CD14-positive monocyte (primary cell): ENCODE results near the gene GPC1. TPM values are rescaled to one million over a fixed set of nuclear protein-coding genes. Genes with fewer than 3 reads are reported as not detected.

Experiments used
- DNase-seq, 3 donors: peaks; one replicate each; pipeline ENCODE4 v3.0.0-alpha.2; 2011 to 2022
- H2AFZ ChIP-seq: 2 replicates; pipeline ENCODE4 v1.6.0; 2012; ENCODE audit warnings: mild to moderate bottlenecking, low read depth, low read length, inconsistent platforms; ENCODE audit not compliant: insufficient read depth, poor library complexity, severe bottlenecking
- H3K27ac ChIP-seq, 2 donors: 1 replicate in 1 of 2; 2 replicates in 1 of 2; pipeline ENCODE4 v1.5.1; 2012 to 2013; ENCODE audit warnings: low read length in 2 of 2, control low read depth in 1 of 2, inconsistent platforms in 1 of 2, low read depth in 1 of 2, mild to moderate bottlenecking in 1 of 2
- H3K27me3 ChIP-seq, 2 donors: one replicate each; pipeline versions ENCODE4 v1.6.0 to v1.6.1; 2011 to 2013; ENCODE audit warnings: low read length in 2 of 2; ENCODE audit not compliant: control insufficient read depth in 2 of 2, insufficient read depth in 2 of 2
- H3K36me3 ChIP-seq, 2 donors: replicated peaks in 1 of 2; 1 replicate in 1 of 2; 2 replicates in 1 of 2; pipeline versions ENCODE4 v1.5.1 to v1.6.1; 2012 to 2013; ENCODE audit warnings: low read length in 2 of 2, control low read depth in 1 of 2, inconsistent platforms in 1 of 2, mild to moderate bottlenecking in 1 of 2; ENCODE audit not compliant: insufficient read depth in 2 of 2, control insufficient read depth in 1 of 2
- H3K4me1 ChIP-seq, 2 donors: 1 replicate in 1 of 2; 2 replicates in 1 of 2; pipeline versions ENCODE4 v1.5.1 to v1.6.1; 2012 to 2013; ENCODE audit warnings: low read length in 2 of 2, control low read depth in 1 of 2, inconsistent platforms in 1 of 2, mild to moderate bottlenecking in 1 of 2, moderate library complexity in 1 of 2; ENCODE audit not compliant: insufficient read depth in 2 of 2, control insufficient read depth in 1 of 2
- H3K4me2 ChIP-seq: replicated peaks from 2 replicates; pipeline ENCODE3; 2012; ENCODE audit warnings: low read length, moderate library complexity, mild to moderate bottlenecking; ENCODE audit not compliant: poor library complexity, severe bottlenecking; ENCODE audit errors: extremely low read depth
- H3K4me3 ChIP-seq, 3 experiments: fragments of 200-600 bp in 1 of 3; sonication (generic) in 1 of 3; replicated peaks in 1 of 3; 1 replicate in 2 of 3; 2 replicates in 1 of 3; pipeline ENCODE4 v1.5.1; 2011 to 2013; ENCODE audit warnings: low read length in 3 of 3, mild to moderate bottlenecking in 3 of 3, control low read depth in 2 of 3, low read depth in 2 of 3, inconsistent platforms in 1 of 3, moderate library complexity in 1 of 3
- H3K79me2 ChIP-seq: 2 replicates; pipeline ENCODE4 v1.6.0; 2012; ENCODE audit warnings: mild to moderate bottlenecking, control low read depth, inconsistent platforms, low read length, moderate library complexity; ENCODE audit not compliant: insufficient read depth
- H3K9ac ChIP-seq: 2 replicates; pipeline ENCODE4 v1.6.0; 2017; ENCODE audit warnings: low read length, mild to moderate bottlenecking; ENCODE audit not compliant: insufficient read depth, poor library complexity, severe bottlenecking
- H3K9me3 ChIP-seq, 2 donors: replicated peaks in 1 of 2; 1 replicate in 1 of 2; 2 replicates in 1 of 2; pipeline versions ENCODE4 v1.5.1 to v1.6.1; 2012 to 2013; ENCODE audit warnings: low read length in 2 of 2, control low read depth in 1 of 2; ENCODE audit not compliant: control insufficient read depth in 1 of 2, insufficient read depth in 1 of 2
- H4K20me1 ChIP-seq: 2 replicates; pipeline ENCODE4 v1.6.0; 2012; ENCODE audit warnings: mild to moderate bottlenecking, low read length, control low read depth, moderate library complexity; ENCODE audit not compliant: insufficient read depth
- H3K27ac Mint-ChIP-seq, 7 donors: one replicate each; pipeline ENCODE4 v1.8.0; 2020; ENCODE audit warnings: mild to moderate bottlenecking in 7 of 7, mixed read lengths in 7 of 7, moderate library complexity in 6 of 7, inconsistent platforms in 2 of 7
- H3K27me3 Mint-ChIP-seq, 3 donors: one replicate each; pipeline ENCODE4 v1.8.0; 2021 to 2022; ENCODE audit warnings: low read depth in 3 of 3, mild to moderate bottlenecking in 3 of 3, mixed read lengths in 3 of 3, moderate library complexity in 3 of 3, inconsistent platforms in 1 of 3
- H3K36me3 Mint-ChIP-seq, 2 donors: one replicate each; pipeline ENCODE4 v1.8.0; 2020; ENCODE audit warnings: mixed read lengths in 2 of 2, inconsistent platforms in 1 of 2, mild to moderate bottlenecking in 1 of 2
- H3K4me1 Mint-ChIP-seq: one replicate; pipeline ENCODE4 v1.8.0; 2020; ENCODE audit warnings: mild to moderate bottlenecking, mixed read lengths
- H3K4me3 Mint-ChIP-seq, 2 donors: one replicate each; pipeline ENCODE4 v1.8.0; 2020; ENCODE audit warnings: mild to moderate bottlenecking in 2 of 2, mixed read lengths in 2 of 2, moderate library complexity in 1 of 2
- H3K9me3 Mint-ChIP-seq, 7 donors: one replicate each; pipeline ENCODE4 v1.8.0; 2020 to 2022; ENCODE audit warnings: mixed read lengths in 7 of 7, mild to moderate bottlenecking in 6 of 7, moderate library complexity in 6 of 7, inconsistent platforms in 2 of 7
- CTCF ChIP-seq: fragments of 200-600 bp; IDR thresholded peaks from one replicate; pipeline ENCODE4 v1.8.0; 2022; ENCODE audit warnings: antibody characterized with exemption, mild to moderate bottlenecking
- WGBS: methylation state at CpG from one replicate; pipeline ENCODE4 v1.1.5; 2013; ENCODE audit warnings: missing lambda C conversion rate; ENCODE audit not compliant: insufficient coverage; 5-methylcytosine and 5-hydroxymethylcytosine counted together
- intact Hi-C, 2 donors: fragments of 100-400 bp; cut with micrococcal nuclease; formaldehyde crosslinking; loops; one replicate each; pipeline versions ENCODE4 v1.15.0 to v1.15.1; 2023
- polyA plus RNA-seq, 3 donors: library from polyadenylated mRNA; depleted of rRNA in 1 of 3; unstranded in 2 of 3; stranded (reverse) in 1 of 3; fragments of 300-500 nt in 2 of 3; fragments of >200 nt in 1 of 3; fragmentation: Illumina TruSeq in 2 of 3; gene quantifications; 1 replicate in 2 of 3; 2 replicates in 1 of 3; pipeline ENCODE4 v1.2.3, GENCODE V29; 2012 to 2021

GPC1 gene
- polyA plus RNA-seq, 3 donors: 0.08 TPM; not detected in 2

GRCh38 chr2:240401308-240401707 lies 34.2 kb upstream of the GPC1 start:
- intact Hi-C loops: no loop called here
- H3K4me3 Mint-ChIP-seq: no peak overlapping the region
- 69% methylated on average over 11 of the region's 12 CpGs for WGBS

GRCh38 chr2:240401781-240402551 lies 33.5 kb upstream of the GPC1 start:
- Histone ChIP-seq H3K4me1 (no peaks in the 10 kb centered on the region), H3K9ac (no peak overlapping the region), H4K20me1 (no peaks in the 10 kb centered on the region), H3K79me2 (no peaks in the 10 kb centered on the region), H3K36me3 (no peaks in the 10 kb centered on the region), H3K27me3 (no peaks in the 10 kb centered on the region), H3K4me2 (no peak overlapping the region), H2AFZ (no peak overlapping the region), H3K4me3 (no peak overlapping the region), H3K9me3 (no peaks in the 10 kb centered on the region), H3K27ac (no peak overlapping the region)
- no peak for DNase-seq
- intact Hi-C loops: no loop called here
- H3K36me3 Mint-ChIP-seq: no peaks in the 10 kb centered on the region
- peaks cover 0 to 1% (median 0%) of the 10 kb centered on the region in 7 donors for H3K9me3 Mint-ChIP-seq
- peaks cover 5 to 8% (median 7%) of the 10 kb centered on the region in 3 donors for H3K27me3 Mint-ChIP-seq
- H3K4me1 Mint-ChIP-seq: no peaks in the 10 kb centered on the region
- H3K4me3 Mint-ChIP-seq: no peak overlapping the region
- H3K27ac Mint-ChIP-seq: no peak overlapping the region
- no peak for TF ChIP-seq CTCF
- WGBS: 84% methylated on average over 12 of the region's 22 CpGs

More at GRCh38 chr2:240401308-240401707, 34.2 kb upstream of the GPC1 start:
- H2AFZ ChIP-seq: no peak overlapping the region
- H3K4me1 Mint-ChIP-seq: no peaks in the 10 kb centered on the region
- no peaks in the 10 kb centered on the region for H3K9me3 ChIP-seq
- H3K27ac ChIP-seq: no peak overlapping the region
- no peak for TF ChIP-seq CTCF
- no peaks in the 10 kb centered on the region for H3K36me3 Mint-ChIP-seq
- H3K27me3 Mint-ChIP-seq: peaks cover 3 to 8% (median 7%) of the 10 kb centered on the region in 3 donors
- H3K27me3 ChIP-seq: no peaks in the 10 kb centered on the region
- peaks cover 0 to 1% (median 0%) of the 10 kb centered on the region in 7 donors for H3K9me3 Mint-ChIP-seq
- no peaks in the 10 kb centered on the region for H3K36me3 ChIP-seq
- no peaks in the 10 kb centered on the region for H3K79me2 ChIP-seq
- H3K9ac ChIP-seq: no peak overlapping the region
- no peak overlapping the region for H3K4me2 ChIP-seq
- no peak overlapping the region for H3K27ac Mint-ChIP-seq
- DNase-seq: no peak
- H3K4me1 ChIP-seq: no peaks in the 10 kb centered on the region
- H3K4me3 ChIP-seq: no peak overlapping the region
- no peaks in the 10 kb centered on the region for H4K20me1 ChIP-seq
